HUES48 (cell line): ENCODE results near the gene GABRB1.

Experiments
- H3K27ac ChIP-seq: one replicate; pipeline ENCODE4 v1.7.0; 2013; ENCODE audit warnings: low read depth, low read length, inconsistent platforms
- H3K27me3 ChIP-seq: 2 replicates; pipeline ENCODE4 v1.6.1; 2013; ENCODE audit warnings: mild to moderate bottlenecking, low read length; ENCODE audit not compliant: control insufficient read depth, insufficient read depth
- H3K36me3 ChIP-seq: 2 replicates; pipeline ENCODE4 v1.6.1; 2013; ENCODE audit warnings: low read length; ENCODE audit not compliant: control insufficient read depth, insufficient read depth
- H3K4me1 ChIP-seq: 2 replicates; pipeline ENCODE4 v1.6.1; 2013; ENCODE audit warnings: mild to moderate bottlenecking, low read length; ENCODE audit not compliant: control insufficient read depth, insufficient read depth
- H3K4me3 ChIP-seq: 2 replicates; pipeline ENCODE4 v1.5.1; 2013; ENCODE audit warnings: mild to moderate bottlenecking, low read depth, low read length
- H3K9ac ChIP-seq: 2 replicates; pipeline ENCODE4 v1.6.1; 2013; ENCODE audit warnings: mild to moderate bottlenecking, low read depth, low read length, moderate library complexity
- H3K9me3 ChIP-seq: 2 replicates; pipeline ENCODE4 v1.6.1; 2013; ENCODE audit warnings: low read length; ENCODE audit not compliant: control insufficient read depth, insufficient read depth

The GABRB1 gene

DNA sequence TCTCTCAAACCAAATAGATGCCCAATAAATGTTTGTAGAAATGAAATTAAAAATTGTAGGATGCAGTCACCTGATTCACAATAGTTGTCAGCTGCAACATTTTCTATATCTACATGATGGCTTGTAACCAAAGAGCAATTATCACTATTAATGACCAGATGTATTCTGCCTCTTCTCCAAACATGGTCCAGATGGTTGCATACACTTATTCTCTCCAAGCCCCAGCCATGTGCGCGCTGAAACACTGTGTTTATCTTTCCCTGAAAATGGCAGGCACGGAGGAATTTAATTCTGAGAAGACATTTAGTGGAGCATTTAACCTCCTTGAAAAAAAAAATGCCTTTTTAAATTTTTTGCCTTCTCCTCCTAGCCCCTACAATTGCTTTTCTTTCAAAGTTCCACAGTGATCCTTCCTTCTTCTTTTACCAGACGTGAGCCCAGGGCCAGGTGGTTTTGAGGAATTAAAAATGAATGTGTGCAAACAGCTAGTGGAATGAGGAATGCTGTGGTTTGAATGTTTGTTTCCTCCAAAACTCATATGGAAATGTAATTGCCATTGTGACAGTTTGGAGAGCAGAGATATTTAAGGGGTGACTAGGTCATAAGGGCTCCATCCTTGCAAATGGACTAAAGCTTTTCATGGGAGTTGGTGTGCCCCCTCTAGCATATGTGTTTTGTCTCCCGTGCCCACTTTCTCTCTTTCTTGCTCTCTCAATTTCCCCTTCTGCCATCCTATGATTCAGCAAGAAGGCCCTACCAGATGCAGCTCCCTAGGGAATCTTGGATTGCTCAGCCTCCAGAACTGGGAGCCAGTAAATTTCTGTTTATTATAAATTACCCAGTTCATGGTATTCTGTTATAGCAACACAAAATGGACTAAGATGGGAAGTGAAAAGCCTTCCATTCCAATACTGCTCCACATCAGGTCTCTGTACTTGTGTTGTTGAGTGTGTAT, 136.0 kb downstream of the GABRB1 start:
- H3K27ac ChIP-seq = no peak overlapping the region
- H3K4me1 ChIP-seq = no peaks in the 10 kb centered on the region
- no peaks in the 10 kb centered on the region for H3K27me3 ChIP-seq
- no peak overlapping the region for H3K9ac ChIP-seq
- H3K9me3 ChIP-seq = no peaks in the 10 kb centered on the region
- no peak overlapping the region for H3K4me3 ChIP-seq
- no peaks in the 10 kb centered on the region for H3K36me3 ChIP-seq

GRCh38 chr4:47184083-47184482, 152.7 kb downstream of the GABRB1 start:
- no peaks in the 10 kb centered on the region for H3K9me3 ChIP-seq
- no peaks in the 10 kb centered on the region for H3K27me3 ChIP-seq
- H3K9ac ChIP-seq = no peak overlapping the region
- H3K4me1 ChIP-seq = peaks cover 13% of the 10 kb centered on the region
- no peaks in the 10 kb centered on the region for H3K36me3 ChIP-seq
- no peak overlapping the region for H3K4me3 ChIP-seq
- H3K27ac ChIP-seq = no peak overlapping the region

DNA sequence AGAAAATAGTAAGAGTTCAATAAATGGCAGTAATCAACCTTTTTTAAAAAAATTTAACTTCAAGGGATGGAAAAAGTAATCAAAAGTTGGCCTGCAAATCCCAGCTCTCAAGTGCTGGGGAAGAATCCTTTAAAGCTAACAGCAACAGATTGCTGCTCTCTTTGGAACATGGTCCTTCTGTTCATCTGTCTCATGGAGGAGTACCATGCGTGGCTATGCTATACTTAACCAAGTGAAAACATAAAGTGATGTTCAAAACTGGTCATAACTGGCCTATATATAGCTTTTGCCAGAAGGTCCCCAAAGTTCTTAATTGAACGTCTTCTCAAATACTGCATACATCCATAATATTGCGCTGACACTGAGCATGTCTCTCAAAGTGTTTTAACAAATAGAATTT, 154.4 kb downstream of the GABRB1 start:
- no peaks in the 10 kb centered on the region for H3K9me3 ChIP-seq
- H3K27ac ChIP-seq = no peak overlapping the region
- H3K4me1 ChIP-seq = peaks cover 13% of the 10 kb centered on the region
- no peak overlapping the region for H3K9ac ChIP-seq
- H3K4me3 ChIP-seq = no peak overlapping the region
- no peaks in the 10 kb centered on the region for H3K27me3 ChIP-seq
- H3K36me3 ChIP-seq = no peaks in the 10 kb centered on the region

DNA sequence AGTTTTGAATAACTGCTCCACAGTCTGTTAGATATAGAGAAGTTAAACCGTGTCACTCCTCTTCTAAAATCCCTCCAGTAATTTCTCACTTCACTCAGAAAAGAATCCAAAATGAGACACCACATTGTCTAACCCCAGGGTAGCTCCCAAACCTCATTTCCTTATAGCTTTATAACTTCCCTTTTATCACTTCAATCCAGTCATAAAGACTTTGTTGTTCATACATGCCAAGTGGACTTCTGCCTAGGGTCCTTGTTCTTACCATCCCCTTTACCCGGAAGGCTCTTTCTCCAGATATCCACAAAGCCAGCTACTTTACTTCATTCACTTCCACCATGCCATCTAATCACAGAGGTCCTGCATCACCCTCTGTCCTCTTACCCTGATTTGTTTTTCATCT, 156.2 kb downstream of the GABRB1 start:
- no peaks in the 10 kb centered on the region for H3K4me1 ChIP-seq
- H3K4me3 ChIP-seq = no peak overlapping the region
- H3K9me3 ChIP-seq = no peaks in the 10 kb centered on the region
- H3K27ac ChIP-seq = no peak overlapping the region
- no peak overlapping the region for H3K9ac ChIP-seq
- H3K27me3 ChIP-seq = no peaks in the 10 kb centered on the region
- H3K36me3 ChIP-seq = no peaks in the 10 kb centered on the region

DNA sequence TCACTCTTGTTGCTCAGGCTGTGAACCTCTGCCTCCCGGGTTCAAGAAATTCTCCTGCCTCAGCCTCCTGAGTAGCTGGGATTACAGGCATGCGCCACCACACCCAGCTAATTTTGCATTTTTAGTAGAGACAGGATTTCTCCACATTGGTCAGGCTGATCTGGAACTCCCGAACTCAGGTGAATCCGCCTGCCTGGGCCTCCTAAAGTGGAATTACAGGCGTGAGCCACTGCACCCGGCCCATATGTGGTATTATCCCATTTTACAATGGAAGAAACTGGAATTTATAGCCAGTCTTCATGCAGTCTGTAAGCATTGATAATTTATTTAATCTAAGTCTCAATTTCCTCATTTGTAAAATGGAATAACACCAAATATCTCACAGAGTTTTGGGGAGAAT, 161.8 kb downstream of the GABRB1 start:
- Histone ChIP-seq H3K9ac (no peak overlapping the region), H3K36me3 (no peaks in the 10 kb centered on the region), H3K27ac (no peak overlapping the region), H3K4me1 (no peaks in the 10 kb centered on the region), H3K27me3 (no peaks in the 10 kb centered on the region), H3K9me3 (no peaks in the 10 kb centered on the region), H3K4me3 (no peak overlapping the region)

DNA sequence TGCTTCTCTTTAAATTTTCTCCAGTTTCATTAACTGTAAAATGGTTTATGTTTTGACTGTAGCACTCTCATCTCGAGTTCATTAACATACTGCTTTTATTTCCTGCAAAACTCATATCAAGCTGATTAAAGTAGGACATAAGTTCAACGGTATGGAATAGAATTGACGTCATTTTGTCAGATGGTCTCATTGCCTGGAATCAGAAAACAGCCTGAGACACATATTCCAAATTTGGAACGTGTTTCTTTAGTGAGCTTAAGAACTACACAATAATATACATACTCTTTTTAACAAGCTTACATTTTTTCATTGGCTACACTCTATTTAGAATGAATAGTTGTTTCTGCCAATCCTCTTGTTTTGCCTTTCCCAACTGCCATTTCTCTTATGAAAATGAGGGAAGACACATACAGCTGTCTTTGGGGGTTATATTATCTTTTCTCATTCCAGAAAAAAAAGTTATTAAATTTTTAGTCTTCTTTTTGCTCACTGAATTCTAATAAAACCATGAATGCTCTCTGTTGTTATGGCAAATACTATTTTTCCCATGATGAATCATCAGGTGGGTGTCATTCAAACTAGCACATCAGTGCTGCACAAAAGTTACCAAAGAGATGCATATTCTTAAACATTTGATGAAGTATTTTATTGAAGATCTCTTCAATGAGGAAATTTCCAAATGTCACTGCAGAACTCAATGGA, 162.8 kb downstream of the GABRB1 start:
- Histone ChIP-seq H3K9me3 (no peaks in the 10 kb centered on the region), H3K36me3 (no peaks in the 10 kb centered on the region), H3K27ac (no peak overlapping the region), H3K9ac (no peak overlapping the region), H3K4me3 (no peak overlapping the region), H3K27me3 (no peaks in the 10 kb centered on the region), H3K4me1 (no peaks in the 10 kb centered on the region)

DNA sequence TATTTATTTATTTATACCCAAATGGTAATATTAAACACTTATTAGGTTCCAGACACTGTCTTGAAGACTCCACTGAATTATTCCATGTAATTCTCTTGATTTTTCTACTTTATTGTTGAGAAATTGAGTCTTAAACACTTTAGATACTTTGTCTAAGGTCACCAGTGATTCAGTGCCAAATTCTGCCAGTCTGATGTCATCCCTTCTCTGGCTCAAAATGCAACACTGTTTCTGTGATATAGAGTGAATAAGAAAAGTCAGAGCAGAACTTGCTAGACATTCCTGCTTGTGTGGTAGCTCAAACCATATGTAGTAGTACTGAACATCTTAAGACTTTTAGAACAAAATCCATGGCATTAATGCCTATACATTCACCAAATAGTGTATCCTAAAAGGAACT, 164.3 kb downstream of the GABRB1 start:
- no peaks in the 10 kb centered on the region for H3K4me1 ChIP-seq
- no peak overlapping the region for H3K27ac ChIP-seq
- H3K9ac ChIP-seq = no peak overlapping the region
- H3K9me3 ChIP-seq = no peaks in the 10 kb centered on the region
- no peak overlapping the region for H3K4me3 ChIP-seq
- no peaks in the 10 kb centered on the region for H3K36me3 ChIP-seq
- no peaks in the 10 kb centered on the region for H3K27me3 ChIP-seq

- no peaks in the 10 kb centered on the region for H3K27me3 ChIP-seq
- no peak overlapping the region for H3K4me3 ChIP-seq
- no peaks in the 10 kb centered on the region for H3K36me3 ChIP-seq
- no peak overlapping the region for H3K9ac ChIP-seq
- no peaks in the 10 kb centered on the region for H3K9me3 ChIP-seq
- no peaks in the 10 kb centered on the region for H3K4me1 ChIP-seq
- H3K27ac ChIP-seq = no peak overlapping the region
Observed at GRCh38 chr4:47198791-47199190, 167.4 kb downstream of the GABRB1 start.

DNA sequence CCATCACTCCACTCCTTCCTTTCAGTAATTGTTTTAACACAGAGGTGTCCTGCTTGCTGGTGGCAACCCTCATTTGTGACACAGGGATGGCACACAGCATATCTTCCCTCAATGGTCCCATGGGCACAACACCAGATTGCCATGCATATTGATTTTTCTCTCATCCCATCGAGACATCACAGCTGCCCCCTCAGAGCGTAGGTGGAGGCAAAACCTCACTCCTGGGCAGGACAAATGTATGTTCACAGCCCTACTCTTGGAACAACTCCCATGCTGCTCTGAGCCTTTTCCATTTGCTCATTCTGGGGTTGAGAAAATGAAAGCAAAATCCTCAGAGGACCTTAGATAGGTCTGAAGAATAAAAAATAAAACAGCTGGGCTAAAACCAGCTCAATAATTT, 172.2 kb downstream of the GABRB1 start:
- Histone ChIP-seq H3K9ac (no peak overlapping the region), H3K4me1 (peaks cover 12% of the 10 kb centered on the region)

DNA sequence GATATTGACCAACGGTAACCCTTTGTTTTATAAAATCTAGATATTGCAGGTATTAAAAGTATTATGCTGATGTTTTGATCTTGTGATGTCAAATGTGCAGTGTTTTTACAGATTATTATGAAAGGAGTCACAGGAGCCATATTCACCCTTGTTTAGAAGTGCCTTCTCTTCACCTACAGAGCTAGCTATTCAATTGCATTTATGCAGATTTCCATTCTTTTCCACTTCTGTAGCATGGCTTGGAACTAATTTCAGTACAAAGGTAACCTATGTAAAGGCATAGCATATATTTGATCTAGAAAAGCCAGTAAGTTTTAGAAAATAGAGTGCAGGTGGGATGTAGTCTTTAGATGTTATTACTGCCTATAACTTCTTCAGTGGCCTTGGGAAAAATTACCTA, 176.2 kb downstream of the GABRB1 start:
- Histone ChIP-seq H3K36me3 (no peaks in the 10 kb centered on the region), H3K4me1 (peaks cover 12% of the 10 kb centered on the region), H3K27ac (no peak overlapping the region), H3K9ac (no peak overlapping the region), H3K9me3 (no peaks in the 10 kb centered on the region), H3K4me3 (no peak overlapping the region; the same call in 1 of the 2 replicates), H3K27me3 (no peaks in the 10 kb centered on the region)

More for the DNA sequence above, 172.2 kb downstream of the GABRB1 start:
- Histone ChIP-seq H3K36me3 (no peaks in the 10 kb centered on the region), H3K4me3 (no peak overlapping the region), H3K27me3 (no peaks in the 10 kb centered on the region), H3K27ac (no peak overlapping the region), H3K9me3 (no peaks in the 10 kb centered on the region)

- Histone ChIP-seq H3K27me3 (no peaks in the 10 kb centered on the region), H3K27ac (no peak overlapping the region), H3K4me3 (no peak overlapping the region), H3K9ac (no peak overlapping the region), H3K4me1 (peaks cover 12% of the 10 kb centered on the region), H3K9me3 (no peaks in the 10 kb centered on the region), H3K36me3 (no peaks in the 10 kb centered on the region)
Observed at GRCh38 chr4:47209833-47210232, 178.5 kb downstream of the GABRB1 start.
